ENCODE measurements around the gene INMT. TPM values are rescaled to one million over a fixed set of nuclear protein-coding genes. Genes with fewer than 3 reads are reported as not detected.
A peak's percentile ranks its signal among the peaks of the same experiment; 100 is the strongest.

Gene INMT
- total RNA-seq, 2 donors from 2014 or later: 30.4 to 48.1 TPM

DNA sequence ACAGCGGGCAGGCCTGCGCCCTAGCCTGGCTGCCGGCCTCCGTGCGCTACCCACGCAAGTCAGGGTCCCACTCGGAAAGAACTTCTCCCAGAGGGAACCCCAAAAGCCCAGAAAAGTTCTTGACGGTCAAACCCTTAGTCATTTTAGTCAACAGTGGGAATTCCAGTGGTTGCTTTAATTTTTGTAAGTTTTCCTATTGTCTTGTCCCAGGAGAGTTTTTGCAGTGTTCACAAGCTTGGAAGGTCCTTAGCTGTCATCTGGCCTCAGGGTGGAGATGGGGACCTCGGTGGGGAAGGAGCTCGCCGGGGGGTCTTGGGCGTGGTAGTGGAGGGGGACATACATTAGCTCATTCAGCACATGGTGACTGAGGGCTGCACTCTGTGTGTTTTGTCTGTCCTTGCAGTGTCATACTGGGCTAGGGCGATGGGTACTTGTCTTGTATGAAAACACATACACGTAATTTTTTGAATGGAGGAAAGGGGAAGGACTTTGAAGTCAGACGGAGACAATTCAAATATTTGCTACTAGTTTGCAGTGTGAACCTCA is 20.0 kb downstream of the INMT start:
- TF ChIP-seq, protein P1, sequence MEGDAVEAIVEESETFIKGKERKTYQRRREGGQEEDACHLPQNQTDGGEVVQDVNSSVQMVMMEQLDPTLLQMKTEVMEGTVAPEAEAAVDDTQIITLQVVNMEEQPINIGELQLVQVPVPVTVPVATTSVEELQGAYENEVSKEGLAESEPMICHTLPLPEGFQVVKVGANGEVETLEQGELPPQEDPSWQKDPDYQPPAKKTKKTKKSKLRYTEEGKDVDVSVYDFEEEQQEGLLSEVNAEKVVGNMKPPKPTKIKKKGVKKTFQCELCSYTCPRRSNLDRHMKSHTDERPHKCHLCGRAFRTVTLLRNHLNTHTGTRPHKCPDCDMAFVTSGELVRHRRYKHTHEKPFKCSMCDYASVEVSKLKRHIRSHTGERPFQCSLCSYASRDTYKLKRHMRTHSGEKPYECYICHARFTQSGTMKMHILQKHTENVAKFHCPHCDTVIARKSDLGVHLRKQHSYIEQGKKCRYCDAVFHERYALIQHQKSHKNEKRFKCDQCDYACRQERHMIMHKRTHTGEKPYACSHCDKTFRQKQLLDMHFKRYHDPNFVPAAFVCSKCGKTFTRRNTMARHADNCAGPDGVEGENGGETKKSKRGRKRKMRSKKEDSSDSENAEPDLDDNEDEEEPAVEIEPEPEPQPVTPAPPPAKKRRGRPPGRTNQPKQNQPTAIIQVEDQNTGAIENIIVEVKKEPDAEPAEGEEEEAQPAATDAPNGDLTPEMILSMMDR (IDR thresholded peaks at IDR 0.05): no peak
- TF ChIP-seq POLR2A (IDR thresholded peaks at IDR 0.05): no peak
- Histone ChIP-seq H3K27me3 (no peaks in the 10 kb centered on the region), H3K9me3 (no peaks in the 10 kb centered on the region), H3K4me1 (peaks cover 18% of the 10 kb centered on the region), H3K36me3 (replicated peaks in 1 of 2; ENCODE audit: insufficient read depth in 1 of 2, low read depth in 2 of 2) (no peaks in the 10 kb centered on the region), H3K27ac (peak overlapping the region; percentile 48 to 86 (median 75)), H3K4me3 (peak overlapping the region; percentile 52 to 86)
- no peak for DNase-seq
- intact Hi-C loops (cut with DNase I): no loop called here
- WGBS, 2 donors: 0 to 7% methylated on average over 10 to 15 of the region's 15 CpGs
- ATAC-seq: no peak

DNA sequence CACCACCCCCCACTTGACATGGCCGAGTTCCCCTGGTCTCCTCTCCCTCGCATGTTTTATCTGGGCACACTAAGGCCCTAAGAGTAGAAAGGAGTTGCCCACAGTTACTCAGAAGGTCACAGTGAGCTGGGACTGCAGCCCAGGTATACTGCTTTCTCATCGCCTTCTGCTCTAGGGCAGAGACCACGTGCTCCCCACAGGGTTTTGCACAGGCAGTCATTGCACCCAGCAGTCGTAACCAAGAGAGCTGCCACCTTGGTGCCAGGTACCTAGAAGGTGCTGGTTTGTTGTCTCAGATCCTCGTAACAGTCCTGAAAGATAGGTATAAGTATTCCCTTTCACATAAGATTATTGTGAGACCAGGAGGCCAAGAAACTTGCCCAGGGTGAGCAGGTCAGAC is 21.0 kb downstream of the INMT start:
- Histone ChIP-seq H3K27me3 (no peaks in the 10 kb centered on the region), H3K27ac (no peak overlapping the region), H3K9me3 (no peaks in the 10 kb centered on the region), H3K36me3 (replicated peaks in 1 of 2; ENCODE audit: insufficient read depth in 1 of 2, low read depth in 2 of 2) (no peaks in the 10 kb centered on the region), H3K4me3 (no peak overlapping the region), H3K4me1 (peaks cover 18% of the 10 kb centered on the region)
- intact Hi-C loops (cut with DNase I): no loop called here
- no peak for ATAC-seq
- WGBS, 2 donors: 86 to 96% methylated on average over 6 of the region's 6 CpGs
- TF ChIP-seq, protein P1 (IDR thresholded peaks at IDR 0.05): no peak
- no peak for TF ChIP-seq POLR2A (IDR thresholded peaks at IDR 0.05)
- no peak for DNase-seq

DNA sequence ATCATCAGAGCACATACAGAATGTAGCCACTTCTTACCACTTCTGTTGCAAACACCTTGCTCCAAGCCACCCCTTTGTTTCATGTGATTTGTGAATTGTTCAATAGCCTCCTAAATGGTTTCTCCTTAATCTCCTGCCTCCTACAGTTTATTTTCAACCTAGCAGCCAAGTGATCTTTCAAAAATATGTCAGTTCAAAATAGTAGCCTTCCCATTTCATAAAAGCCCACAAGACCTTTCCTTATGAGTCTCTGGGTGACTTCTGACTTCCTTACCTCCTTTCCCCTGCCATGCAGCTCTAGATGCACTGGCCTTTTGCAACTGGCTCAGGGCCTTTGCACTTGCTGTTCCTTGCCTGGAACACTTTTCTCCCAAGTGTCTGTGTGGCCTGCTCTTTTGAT is 24.1 kb downstream of the INMT start:
- Histone ChIP-seq H3K27ac (no peak overlapping the region), H3K4me1 (peaks cover 10% of the 10 kb centered on the region), H3K9me3 (no peaks in the 10 kb centered on the region), H3K4me3 (no peak overlapping the region), H3K36me3 (replicated peaks in 1 of 2; ENCODE audit: insufficient read depth in 1 of 2, low read depth in 2 of 2) (no peaks in the 10 kb centered on the region), H3K27me3 (no peaks in the 10 kb centered on the region)
- intact Hi-C loops (cut with DNase I): no loop called here
- no peak for TF ChIP-seq POLR2A (IDR thresholded peaks at IDR 0.05)
- TF ChIP-seq, protein P1 (IDR thresholded peaks at IDR 0.05): no peak
- ATAC-seq (no peak), DNase-seq (no peak)

DNA sequence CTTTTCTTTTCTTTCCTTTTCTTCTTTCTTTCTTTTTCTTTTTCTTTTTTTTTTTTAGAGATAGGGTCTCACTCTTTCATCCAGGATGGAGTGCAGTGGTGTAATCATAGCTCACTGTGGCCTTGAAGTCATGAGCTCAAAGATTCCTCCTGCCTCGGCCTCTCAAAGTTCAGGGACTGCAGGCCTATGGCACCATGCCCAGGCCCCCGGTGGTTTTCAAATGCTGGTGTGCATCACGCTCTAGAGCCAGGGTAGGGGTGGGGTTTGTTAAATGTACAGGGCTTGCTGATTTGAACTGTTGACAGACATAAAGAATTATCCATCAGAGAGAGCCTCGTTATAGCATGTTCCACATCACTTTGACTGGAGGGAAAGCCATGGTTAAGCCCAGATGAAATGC is 25.0 kb downstream of the INMT start:
- H3K27me3 ChIP-seq: no peaks in the 10 kb centered on the region
- no peak overlapping the region for H3K27ac ChIP-seq
- ATAC-seq: no peak
- no peak for DNase-seq
- intact Hi-C loops (cut with DNase I): no loop called here
- H3K4me3 ChIP-seq: no peak overlapping the region
- no peaks in the 10 kb centered on the region for H3K36me3 ChIP-seq (replicated peaks in 1 of 2; ENCODE audit: insufficient read depth in 1 of 2, low read depth in 2 of 2)
- peaks cover 9% of the 10 kb centered on the region for H3K4me1 ChIP-seq
- 54 to 61% methylated on average over 4 of the region's 4 CpGs for WGBS, 2 donors
- no peaks in the 10 kb centered on the region for H3K9me3 ChIP-seq
- TF ChIP-seq POLR2A (IDR thresholded peaks at IDR 0.05): no peak
- TF ChIP-seq, protein P1 (IDR thresholded peaks at IDR 0.05): no peak

DNA sequence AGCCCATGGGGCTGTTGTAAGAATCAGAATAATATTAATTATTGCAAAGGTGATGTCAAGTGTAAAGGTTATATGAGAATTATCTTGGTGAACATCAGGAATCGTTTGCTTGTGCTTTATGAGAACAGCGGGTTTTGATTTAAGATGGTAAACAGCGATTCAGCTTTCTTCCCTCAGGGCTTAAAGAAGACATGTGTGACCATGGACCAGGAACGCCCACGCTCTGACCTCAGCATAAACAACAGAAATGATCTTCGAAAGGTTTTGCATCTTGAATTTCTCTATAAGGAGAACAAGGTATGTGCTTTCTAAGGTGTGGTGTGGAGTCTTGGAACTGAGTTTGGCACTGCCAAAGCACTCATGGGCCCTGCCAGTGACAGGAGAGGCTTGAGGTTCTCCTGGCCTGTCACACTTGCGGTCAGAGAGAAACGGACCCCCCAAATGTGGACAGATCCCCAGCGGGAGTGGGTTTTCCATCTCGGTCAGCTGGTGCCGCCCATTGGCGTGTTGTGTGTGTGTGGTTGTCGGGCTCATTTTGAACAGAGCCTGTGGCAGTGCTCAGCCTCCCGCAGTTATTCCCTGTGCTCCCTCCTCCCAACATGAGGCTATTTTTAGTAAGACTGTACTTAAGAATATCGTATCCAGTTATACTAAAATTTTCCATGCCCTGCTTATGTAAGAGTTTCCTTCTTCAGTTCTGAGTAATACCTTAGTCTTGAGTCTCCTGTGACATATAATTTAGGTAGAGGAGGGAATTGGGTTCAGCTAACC is 26.5 kb downstream of the INMT start:
- Histone ChIP-seq H3K4me3 (no peak overlapping the region), H3K36me3 (replicated peaks in 1 of 2; ENCODE audit: insufficient read depth in 1 of 2, low read depth in 2 of 2) (peaks cover 0 to 3% of the 10 kb centered on the region in 2 donors), H3K27me3 (no peaks in the 10 kb centered on the region), H3K27ac (no peak overlapping the region), H3K4me1 (no peaks in the 10 kb centered on the region), H3K9me3 (no peaks in the 10 kb centered on the region)
- WGBS, 2 donors: 80 to 84% methylated on average over 15 of the region's 15 CpGs
- DNase-seq (no peak), ATAC-seq (no peak)
- intact Hi-C loops (cut with DNase I): no loop called here
- TF ChIP-seq POLR2A (IDR thresholded peaks at IDR 0.05): no peak
- TF ChIP-seq, protein P1 (IDR thresholded peaks at IDR 0.05): no peak

All from body of pancreas (tissue), 4 donors.